Stimulated activated CD4-positive, alpha-beta T cell treated with anti-CD3 and anti-CD28 coated beads, Interleukin-2, amount 100 ng/mL, for 24 hours (primary cell): ENCODE data around the gene ADCY5.
"Not testable (repeated sequence)": the region's sequence is repeated elsewhere in the genome, so short reads cannot be mapped to it uniquely, and the experiment has no call there.

Experiments
- DNase-seq, 2 donors: peaks; one replicate each; pipeline ENCODE4 v3.0.0-alpha.2; 2020

ADCY5 gene

GRCh38 chr3:123448536-123449101 is at the start of gene ADCY5:
Gene ADCY5, minus strand, starts transcription at chr3:123449090. Its CDS starts 545 bp downstream, at chr3:123448545.
- peak in 1 of 2 donors; percentile 6 for DNase-seq

GRCh38 chr3:123493912-123494311 is 45.0 kb upstream of the ADCY5 start:
- DNase-seq: no peak

GRCh38 chr3:123491966-123492587 is 43.2 kb upstream of the ADCY5 start:
- no peak for DNase-seq

- peak; percentile 45 to 64 for DNase-seq
Observed at GRCh38 chr3:123489400-123490004, 40.6 kb upstream of the ADCY5 start.

- DNase-seq: no peak
Observed at GRCh38 chr3:123488645-123489347, 39.9 kb upstream of the ADCY5 start.

- not testable (repeated sequence) for DNase-seq
Observed at GRCh38 chr3:123487063-123487462, 38.2 kb upstream of the ADCY5 start.

GRCh38 chr3:123486460-123486859 is 37.6 kb upstream of the ADCY5 start:
- DNase-seq: no peak

- no peak for DNase-seq
Observed at GRCh38 chr3:123485551-123485950, 36.7 kb upstream of the ADCY5 start.

- no peak for DNase-seq
Observed at GRCh38 chr3:123483146-123483545, 34.3 kb upstream of the ADCY5 start.

- DNase-seq: no peak
Observed at GRCh38 chr3:123481722-123482457, 33.0 kb upstream of the ADCY5 start.

- DNase-seq: no peak
Observed at GRCh38 chr3:123481071-123481470, 32.2 kb upstream of the ADCY5 start.

GRCh38 chr3:123480428-123480827 is 31.5 kb upstream of the ADCY5 start:
- no peak for DNase-seq

GRCh38 chr3:123479891-123480290 is 31.0 kb upstream of the ADCY5 start:
- no peak for DNase-seq

GRCh38 chr3:123478314-123478713 is 29.4 kb upstream of the ADCY5 start:
- DNase-seq: no peak

GRCh38 chr3:123476967-123477750 is 28.3 kb upstream of the ADCY5 start:
- DNase-seq: no peak

- DNase-seq: no peak
Observed at GRCh38 chr3:123475786-123476185, 26.9 kb upstream of the ADCY5 start.

GRCh38 chr3:123471106-123471505 is 22.2 kb upstream of the ADCY5 start:
- DNase-seq: no peak

- no peak for DNase-seq
Observed at GRCh38 chr3:123469323-123469995, 20.6 kb upstream of the ADCY5 start.

- DNase-seq: no peak
Observed at GRCh38 chr3:123467046-123467445, 18.2 kb upstream of the ADCY5 start.

- DNase-seq: no peak
Observed at GRCh38 chr3:123464211-123464610, 15.3 kb upstream of the ADCY5 start.

GRCh38 chr3:123459862-123460261 is 11.0 kb upstream of the ADCY5 start:
- DNase-seq: no peak

- no peak for DNase-seq
Observed at GRCh38 chr3:123458255-123458654, 9.4 kb upstream of the ADCY5 start.
